NCI-H748 (cell line): ENCODE results near the gene PRAMEF14.
"Not testable (repeated sequence)": the region's sequence is repeated elsewhere in the genome, so short reads cannot be mapped to it uniquely, and the experiment has no call there.

Source experiments
- DNase-seq: peaks from one replicate; lab custom pipeline; 2025; ENCODE audit not compliant: unreplicated experiment; lab: John Stamatoyannopoulos, UW

PRAMEF14 gene

GRCh38 chr1:13347034-13347433, at the start of gene PRAMEF14:
Gene PRAMEF14, minus strand, starts transcription at chr1:13347134. Its CDS starts 1,820 bp downstream, at chr1:13345314.
- not testable (repeated sequence) for DNase-seq

GRCh38 chr1:13395311-13395710, 48.4 kb upstream of the PRAMEF14 start:
- DNase-seq, result not testable (repeated sequence)

DNA sequence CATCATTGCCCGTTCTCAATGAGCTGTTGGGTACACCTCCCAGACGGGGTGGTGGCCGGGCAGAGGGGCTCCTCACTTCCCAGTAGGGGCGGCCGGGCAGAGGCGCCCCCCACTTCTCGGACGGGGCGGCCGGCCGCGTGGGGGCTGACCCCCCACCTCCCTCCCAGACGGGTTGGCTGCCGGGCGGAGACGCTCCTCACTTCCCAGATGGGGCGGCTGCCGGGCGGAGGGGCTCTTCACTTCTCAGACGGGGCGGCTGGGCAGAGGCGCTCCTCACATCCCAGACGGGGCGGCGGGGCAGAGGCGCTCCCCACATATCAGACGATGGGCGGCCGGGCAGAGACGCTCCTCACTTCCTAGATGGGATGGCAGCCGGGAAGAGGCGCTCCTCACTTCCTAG, 47.8 kb upstream of the PRAMEF14 start:
- DNase-seq, result not testable (repeated sequence)

GRCh38 chr1:13393004-13393403, 46.1 kb upstream of the PRAMEF14 start:
- not testable (repeated sequence) for DNase-seq

DNA sequence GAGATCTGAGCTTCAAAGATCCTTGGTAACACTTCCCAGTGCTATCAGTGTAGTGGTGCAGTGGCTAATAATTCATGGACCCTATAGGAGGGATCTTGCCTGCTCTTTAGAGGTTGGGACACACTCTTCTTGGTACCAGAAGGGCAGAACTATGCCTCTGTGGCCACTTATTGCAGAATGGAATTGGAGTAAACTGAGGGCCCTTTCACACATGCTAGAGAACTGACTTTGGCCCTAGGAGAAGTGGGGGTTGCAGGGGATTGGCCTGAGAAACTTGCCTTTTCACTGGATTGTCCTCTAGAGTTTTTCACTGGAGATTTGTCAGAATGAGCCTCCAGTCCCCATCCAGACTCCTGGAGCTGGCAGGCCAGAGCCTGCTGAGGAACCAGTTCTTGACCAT, 42.4 kb upstream of the PRAMEF14 start, which contains the start of gene PRAMEF17:
Gene PRAMEF17, plus strand, starts transcription at position 301 of the 400 bp plus-strand sequence. Its CDS starts 26 bp downstream, at position 327.
- DNase-seq, result not testable (repeated sequence)

DNA sequence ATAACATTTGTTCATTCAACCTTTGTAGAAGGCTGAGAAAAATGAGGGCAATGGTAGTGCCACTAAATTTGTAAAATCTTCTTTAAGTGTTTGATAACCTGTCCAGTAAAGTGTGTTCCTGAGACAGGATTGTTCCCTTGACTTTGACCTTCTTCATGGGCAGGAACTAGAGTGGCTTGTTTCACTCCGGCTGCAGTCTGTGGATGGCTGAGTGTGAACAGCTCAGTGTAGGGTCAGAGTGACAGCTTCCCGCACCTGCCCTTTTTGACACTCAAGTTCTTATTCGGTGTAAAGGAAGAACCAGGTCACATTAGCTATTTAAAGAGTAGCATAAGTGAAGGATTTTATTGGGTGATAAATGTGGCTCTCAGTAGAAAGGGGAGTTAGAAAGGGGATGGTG, 33.4 kb upstream of the PRAMEF14 start:
- DNase-seq, result not testable (repeated sequence)

GRCh38 chr1:13378983-13379382, 32.0 kb upstream of the PRAMEF14 start:
- DNase-seq, result not testable (repeated sequence)

DNA sequence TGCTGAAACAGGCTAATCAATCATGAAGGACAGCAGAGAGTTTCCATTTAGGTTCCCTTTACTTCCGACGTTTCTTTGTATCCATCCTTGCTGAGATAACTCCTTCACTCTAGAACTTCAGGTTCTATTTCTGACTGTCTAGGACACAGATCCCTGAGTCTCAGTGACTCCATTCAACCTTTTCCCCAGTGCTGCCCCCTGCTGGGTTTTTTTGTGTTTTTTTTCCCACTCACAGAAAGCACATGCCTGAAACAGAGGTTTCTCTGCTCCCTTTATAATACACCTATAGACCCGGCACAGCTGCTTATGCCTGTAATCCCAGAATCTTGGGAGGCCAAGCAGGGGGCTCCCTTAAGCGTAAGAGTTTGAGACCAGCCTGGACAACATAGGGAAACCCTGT, 21.6 kb upstream of the PRAMEF14 start:
- DNase-seq, result not testable (repeated sequence)

DNA sequence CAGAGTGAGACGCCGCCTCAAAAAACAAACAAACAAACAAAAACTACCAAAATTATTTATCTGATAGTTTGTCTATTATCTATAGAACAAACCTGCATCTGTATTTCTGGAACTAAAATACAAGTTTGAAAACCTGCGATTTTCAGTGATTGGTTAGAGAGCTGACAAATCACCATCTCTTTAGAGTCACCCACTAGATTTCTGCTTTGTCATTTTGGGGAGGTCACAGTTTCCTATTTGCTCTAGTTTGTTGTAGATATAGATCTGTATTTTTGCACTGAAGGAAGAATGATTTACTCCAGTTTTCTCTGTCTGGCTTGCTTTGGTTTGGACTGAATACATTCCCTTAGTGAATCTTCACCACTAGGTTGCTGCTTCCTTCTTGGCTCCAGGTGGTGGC, 19.6 kb upstream of the PRAMEF14 start:
- DNase-seq, result not testable (repeated sequence)

DNA sequence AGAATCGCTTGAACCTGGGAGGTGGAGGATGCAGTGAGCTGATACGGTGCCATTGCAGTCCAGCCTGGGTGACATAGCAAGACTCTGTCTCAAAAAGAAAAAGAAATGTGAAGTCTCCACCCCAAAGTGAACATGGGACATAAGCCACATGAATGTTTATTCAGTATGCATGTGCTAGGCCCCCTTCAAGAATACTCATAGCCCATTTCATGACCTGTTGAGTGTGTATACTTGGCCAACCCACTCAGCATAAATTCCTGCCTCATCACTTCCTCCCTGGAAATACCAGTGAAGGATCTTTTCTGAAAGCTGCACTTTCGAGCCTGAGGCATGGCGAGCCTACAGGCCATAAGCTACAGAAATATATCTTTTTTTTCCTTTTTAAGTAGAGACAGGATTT, 18.0 kb upstream of the PRAMEF14 start:
- DNase-seq, result not testable (repeated sequence)

- not testable (repeated sequence) for DNase-seq
Measured at GRCh38 chr1:13362364-13362763, 15.4 kb upstream of the PRAMEF14 start.

DNA sequence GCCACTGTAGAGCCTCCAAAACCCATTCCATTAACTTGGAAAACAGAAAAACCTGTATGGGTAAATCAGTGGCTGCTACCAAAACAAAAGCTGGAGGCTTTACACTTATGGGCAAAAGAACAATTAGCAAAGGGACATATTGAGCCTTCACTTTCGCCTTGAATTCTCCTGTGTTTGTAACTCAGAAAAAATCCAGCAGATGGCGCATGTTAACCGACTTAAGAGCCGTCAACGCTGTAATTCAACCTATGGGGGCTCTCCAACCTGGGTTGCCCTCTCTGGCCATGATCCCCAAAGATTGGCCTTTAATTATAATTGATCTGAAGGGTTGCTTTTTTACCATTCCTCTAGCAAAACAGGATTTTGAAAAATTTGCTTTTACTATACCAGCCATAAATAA, 9.8 kb upstream of the PRAMEF14 start:
- DNase-seq, result peak; percentile 48

DNA sequence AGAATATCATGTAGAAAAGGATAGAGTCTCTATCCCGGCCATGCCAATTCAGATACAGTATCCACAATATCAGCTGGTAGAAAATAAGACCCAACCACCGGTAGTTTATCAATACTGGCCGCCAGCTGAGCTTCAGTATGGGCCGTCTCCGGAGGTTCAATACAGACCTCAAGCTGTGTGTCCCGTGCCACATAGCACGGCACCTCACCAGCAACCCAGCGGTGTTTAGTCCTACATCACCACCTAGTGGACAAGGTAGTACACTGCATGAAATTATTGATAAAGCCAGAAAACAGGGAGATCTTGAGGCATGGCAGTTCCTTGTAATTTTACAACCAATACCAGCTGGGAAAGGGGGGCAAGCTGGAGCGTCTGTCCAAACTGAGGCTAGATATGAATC, 7.5 kb upstream of the PRAMEF14 start:
- not testable (repeated sequence) for DNase-seq

DNA sequence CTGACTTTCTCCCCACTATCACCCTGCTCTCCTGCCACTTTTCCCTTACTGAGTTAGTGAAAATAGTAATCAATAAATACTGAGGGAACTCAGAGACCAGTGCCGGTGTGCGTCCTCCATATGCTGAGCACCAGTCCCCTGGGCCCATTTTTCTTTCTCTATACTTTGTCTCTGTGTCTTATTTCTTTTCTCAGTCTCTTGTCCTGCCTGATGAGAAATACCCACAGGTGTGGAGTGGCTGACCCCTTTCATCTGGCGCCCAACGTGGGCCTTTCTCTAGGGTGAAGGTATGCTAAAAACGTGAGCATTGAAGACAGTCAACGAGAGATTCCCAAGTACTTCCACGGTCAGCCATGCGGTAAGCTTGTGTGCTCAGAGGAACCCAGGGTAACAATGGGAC, 6.5 kb upstream of the PRAMEF14 start:
- not testable (repeated sequence) for DNase-seq

- not testable (repeated sequence) for DNase-seq
Measured at GRCh38 chr1:13342496-13342895, 4.4 kb downstream of the PRAMEF14 start.

- DNase-seq, result not testable (repeated sequence)
Measured at GRCh38 chr1:13315281-13315680, 31.7 kb downstream of the PRAMEF14 start, which contains the start of gene PRAMEF15. Gene PRAMEF15, plus strand, starts transcription at chr1:13315581. Its CDS starts 2,827 bp downstream, at chr1:13318408.

DNA sequence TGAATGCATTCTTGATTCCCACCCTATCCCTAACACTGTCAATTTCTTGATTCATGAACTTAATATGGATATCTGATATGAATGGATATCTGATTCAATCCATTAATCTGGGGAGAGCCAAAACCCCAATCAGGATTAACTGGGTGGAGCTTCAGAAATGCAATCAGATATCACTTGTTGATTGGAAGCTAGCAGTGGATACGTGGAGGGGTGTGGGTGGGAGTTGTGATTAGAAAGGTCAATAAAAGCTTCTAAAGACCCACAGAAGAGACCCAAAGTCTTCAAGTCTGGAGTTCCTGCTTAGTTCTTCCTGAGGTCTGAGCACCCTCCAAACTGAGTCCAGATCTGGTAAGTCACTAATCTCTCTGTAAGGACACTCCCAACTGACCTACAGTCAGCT, 43.7 kb downstream of the PRAMEF14 start, which contains the start of gene PRAMEF33:
Gene PRAMEF33, plus strand, starts transcription at position 301 of the 400 bp plus-strand sequence. CDS start 2,416 bp downstream, outside the sequence.
- DNase-seq, result not testable (repeated sequence)

DNA sequence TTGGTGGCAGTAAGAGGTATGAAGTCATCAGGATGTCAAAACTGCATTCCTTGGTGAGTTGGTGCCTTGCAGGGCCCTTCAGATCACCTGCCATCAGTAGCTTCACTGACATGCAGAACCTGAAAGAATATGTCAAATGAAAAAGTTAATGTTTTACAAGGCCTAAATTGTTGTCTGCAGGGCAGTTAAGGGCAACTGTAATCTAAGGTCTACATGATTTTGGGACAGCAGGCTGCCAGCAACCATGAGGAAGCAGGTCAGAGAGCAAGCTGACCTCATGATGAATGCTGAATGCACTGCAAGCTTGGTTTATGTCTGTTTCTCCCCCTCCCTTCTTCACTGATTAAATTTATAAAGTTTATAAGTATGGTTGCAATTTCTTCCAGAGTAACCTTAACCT, 44.7 kb downstream of the PRAMEF14 start:
- not testable (repeated sequence) for DNase-seq

- not testable (repeated sequence) for DNase-seq
Measured at GRCh38 chr1:13298699-13299098, 48.2 kb downstream of the PRAMEF14 start.

DNA sequence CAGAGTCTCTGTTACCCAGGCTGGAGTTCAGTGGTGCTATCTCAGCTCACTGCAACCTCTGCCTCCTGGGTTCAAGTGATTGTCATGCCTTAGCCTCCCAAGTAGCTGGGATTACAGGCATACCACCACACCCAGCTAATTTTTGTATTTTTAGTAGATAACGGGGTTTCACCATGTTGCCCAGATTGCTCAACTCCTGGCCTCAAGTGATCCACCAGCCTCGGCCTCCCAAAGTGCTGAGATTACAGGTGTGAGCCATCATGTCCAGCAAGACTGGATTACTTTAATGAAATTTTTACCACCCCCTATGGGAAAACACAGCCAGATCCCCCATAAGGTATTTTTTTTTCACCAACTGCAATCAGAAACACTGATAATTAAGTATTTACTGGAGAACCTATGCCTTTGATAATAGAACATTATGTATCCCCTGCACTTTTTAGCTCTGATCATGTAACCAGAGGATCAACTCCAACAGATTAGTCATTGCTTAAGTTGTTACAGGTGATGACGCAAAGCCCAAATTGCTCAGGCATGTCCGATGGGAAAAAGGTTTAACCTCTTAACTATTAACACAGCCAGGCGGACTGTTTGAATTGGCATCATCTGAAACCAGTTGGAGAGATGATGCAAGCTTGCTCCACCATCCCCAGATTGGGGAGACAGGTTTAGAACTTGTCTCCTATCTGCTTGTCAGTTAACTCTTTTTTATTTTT, 49.6 kb downstream of the PRAMEF14 start:
- DNase-seq, result not testable (repeated sequence)
